GM08714 (cell line): ENCODE results near the gene RASGRF2.

ENCODE experiments used
- H3K4me3 ChIP-seq: fragments of 200-500 bp; sonication (Bioruptor generic); 2 replicates; pipeline ENCODE4 v1.5.1; 2014; ENCODE audit warnings: mild to moderate bottlenecking, low read length, inconsistent platforms
- ZNF274 ChIP-seq: IDR thresholded peaks from 2 replicates; pipeline ENCODE4 v1.6.1; 2012; ENCODE audit warnings: mild to moderate bottlenecking, low read depth, low read length

Gene RASGRF2

GRCh38 chr5:80933036-80933435 lies 27.1 kb upstream of the RASGRF2 start:
- no peak overlapping the region for H3K4me3 ChIP-seq
- TF ChIP-seq ZNF274 = no peak

DNA sequence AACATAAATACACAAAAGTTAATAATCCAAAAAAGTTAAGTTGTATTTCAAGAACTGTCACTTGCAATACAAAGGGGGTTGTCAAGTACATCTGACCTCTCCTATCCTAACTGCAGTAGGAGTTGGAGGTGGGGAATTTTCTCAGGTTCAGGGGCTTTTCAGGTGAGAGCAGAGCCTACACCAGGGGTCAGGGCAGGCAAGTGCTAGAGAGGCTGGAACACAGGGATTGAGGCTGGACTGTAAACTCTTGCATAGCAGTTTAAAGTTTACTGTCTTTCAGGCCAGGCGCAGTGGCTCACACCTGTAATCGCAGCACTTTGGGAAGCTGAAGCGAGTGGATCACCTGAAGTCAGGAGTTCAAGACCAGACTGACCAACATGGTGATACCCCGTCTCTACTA lies 25.4 kb upstream of the RASGRF2 start:
- H3K4me3 ChIP-seq = no peak overlapping the region
- no peak for TF ChIP-seq ZNF274

GRCh38 chr5:80935811-80936385 lies 24.3 kb upstream of the RASGRF2 start:
- no peak for TF ChIP-seq ZNF274
- H3K4me3 ChIP-seq = no peak overlapping the region

GRCh38 chr5:80936881-80937280 lies 23.3 kb upstream of the RASGRF2 start:
- no peak overlapping the region for H3K4me3 ChIP-seq
- TF ChIP-seq ZNF274 = no peak

DNA sequence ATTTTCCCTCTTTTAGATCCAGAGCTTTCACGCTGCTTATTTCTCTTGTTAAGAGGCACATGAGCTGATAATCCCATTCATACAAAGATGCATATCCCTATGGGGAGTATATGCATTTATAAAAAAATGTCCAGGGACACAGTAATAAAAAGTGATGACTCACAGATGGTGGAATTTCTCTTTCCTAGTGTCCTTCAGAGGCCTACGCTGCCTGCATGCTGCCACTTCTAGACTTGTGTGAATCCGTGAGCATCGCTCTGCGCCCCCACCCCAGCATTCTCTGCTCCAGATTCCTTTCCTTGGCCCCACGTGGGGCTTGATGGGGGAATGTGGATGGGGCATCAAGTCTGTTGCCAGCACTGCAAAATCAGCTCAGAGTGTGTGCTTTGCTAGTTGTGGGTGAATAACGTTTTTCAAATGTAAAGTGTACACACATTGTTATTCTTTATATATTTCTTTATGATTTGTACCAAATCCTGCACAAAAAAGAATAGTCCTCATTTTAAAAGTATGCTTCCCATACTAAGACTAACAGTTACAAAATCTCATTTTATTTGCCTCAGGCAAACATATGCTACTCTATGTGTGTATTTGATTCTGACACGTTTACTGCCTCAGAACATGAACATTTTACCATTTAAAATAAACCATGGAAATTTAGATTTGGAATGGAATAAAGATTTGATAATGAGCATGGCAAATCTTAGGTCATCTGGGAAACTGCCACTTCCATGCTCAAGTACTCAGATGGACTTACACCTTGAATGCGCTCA lies 22.4 kb upstream of the RASGRF2 start:
- H3K4me3 ChIP-seq = no peak overlapping the region
- TF ChIP-seq ZNF274 = no peak

- no peak for TF ChIP-seq ZNF274
- no peak overlapping the region for H3K4me3 ChIP-seq
These were observed 18.7 kb upstream of the RASGRF2 start for GRCh38 chr5:80941496-80941895.

- no peak for TF ChIP-seq ZNF274
- H3K4me3 ChIP-seq = no peak overlapping the region
These were observed 8.8 kb upstream of the RASGRF2 start for GRCh38 chr5:80951366-80951765.

- no peak for TF ChIP-seq ZNF274
- H3K4me3 ChIP-seq = no peak overlapping the region
These were observed 6.6 kb upstream of the RASGRF2 start for GRCh38 chr5:80953587-80953986.

- no peak for TF ChIP-seq ZNF274
- H3K4me3 ChIP-seq = no peak overlapping the region
These were observed 5.0 kb upstream of the RASGRF2 start for GRCh38 chr5:80955082-80955590.

- TF ChIP-seq ZNF274 = no peak
- H3K4me3 ChIP-seq = no peak overlapping the region
These were observed 3.9 kb upstream of the RASGRF2 start for GRCh38 chr5:80956272-80956671.

GRCh38 chr5:80957031-80957761 lies 3.0 kb upstream of the RASGRF2 start:
- H3K4me3 ChIP-seq = no peak overlapping the region
- TF ChIP-seq ZNF274 = no peak

- TF ChIP-seq ZNF274 = no peak
These were observed 1.5 kb upstream of the RASGRF2 start for GRCh38 chr5:80958616-80959015.

DNA sequence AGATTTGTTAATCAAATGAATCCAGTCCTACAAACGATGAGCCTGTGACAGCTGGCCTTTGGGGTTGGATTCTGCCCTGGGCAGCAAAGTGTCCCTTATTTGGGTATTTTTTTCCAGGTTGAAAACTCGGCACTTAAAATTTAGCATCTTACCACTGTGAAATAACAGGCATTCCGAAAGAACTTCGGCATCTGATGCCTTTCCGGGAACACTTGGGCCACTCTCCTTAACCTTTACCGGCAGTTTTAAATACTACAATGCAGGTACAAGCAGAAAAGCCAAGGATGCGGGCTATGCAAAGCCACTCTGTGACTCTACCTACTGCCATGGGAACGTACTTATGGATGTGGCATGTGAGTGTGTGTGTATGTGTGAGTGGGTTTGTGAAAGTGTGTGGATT lies 1.0 kb upstream of the RASGRF2 start:
- no peak for TF ChIP-seq ZNF274

More at GRCh38 chr5:80958616-80959015, 1.5 kb upstream of the RASGRF2 start:
- no peak overlapping the region for H3K4me3 ChIP-seq

DNA sequence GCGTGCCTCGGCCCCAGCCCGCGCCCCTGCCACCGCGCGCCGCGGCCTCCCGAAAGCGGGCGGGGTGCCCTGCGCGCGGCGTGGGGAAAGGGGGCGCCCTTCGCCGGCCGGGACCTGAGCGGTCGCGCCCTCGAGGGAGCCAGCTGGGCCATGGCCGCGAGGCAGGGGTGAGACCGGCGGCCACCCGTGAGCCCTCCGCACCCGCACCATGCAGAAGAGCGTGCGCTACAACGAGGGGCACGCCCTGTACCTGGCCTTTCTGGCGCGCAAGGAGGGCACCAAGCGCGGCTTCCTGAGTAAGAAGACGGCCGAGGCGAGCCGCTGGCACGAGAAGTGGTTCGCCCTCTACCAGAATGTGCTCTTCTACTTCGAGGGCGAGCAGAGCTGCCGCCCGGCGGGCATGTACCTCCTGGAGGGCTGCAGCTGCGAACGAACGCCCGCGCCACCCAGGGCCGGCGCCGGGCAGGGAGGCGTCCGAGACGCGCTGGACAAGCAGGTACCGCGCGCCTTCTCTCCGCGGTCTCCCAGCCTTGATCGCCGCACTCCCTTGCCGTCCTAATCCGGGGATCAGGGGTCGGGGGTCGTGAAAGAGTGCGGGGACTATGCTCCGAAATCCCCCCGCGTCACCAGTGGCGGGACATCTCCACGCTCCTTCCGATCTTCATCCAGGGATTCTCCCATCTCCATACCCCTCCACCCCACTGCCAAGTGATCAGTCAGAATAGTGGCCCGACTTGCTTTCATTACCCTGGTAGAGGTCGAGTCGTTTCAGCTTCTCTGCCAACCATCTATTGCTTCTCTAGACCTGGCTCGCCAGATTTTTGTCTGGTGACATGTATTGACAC lies 590 bp downstream of the RASGRF2 start:
- peak overlapping the region; percentile 28 for H3K4me3 ChIP-seq
- no peak for TF ChIP-seq ZNF274

More for the DNA sequence above, 1.0 kb upstream of the RASGRF2 start:
- H3K4me3 ChIP-seq = no peak overlapping the region
